GM19240 (cell line): ENCODE measurements around the gene GABRR2.
"Not testable (repeated sequence)": the region's sequence is repeated elsewhere in the genome, so short reads cannot be mapped to it uniquely, and the experiment has no call there.

ENCODE experiments used
- DNase-seq: peaks from one replicate; pipeline ENCODE4 v3.0.0; 2011; ENCODE audit warnings: low spot score; ENCODE audit not compliant: insufficient read length

Gene GABRR2

DNA sequence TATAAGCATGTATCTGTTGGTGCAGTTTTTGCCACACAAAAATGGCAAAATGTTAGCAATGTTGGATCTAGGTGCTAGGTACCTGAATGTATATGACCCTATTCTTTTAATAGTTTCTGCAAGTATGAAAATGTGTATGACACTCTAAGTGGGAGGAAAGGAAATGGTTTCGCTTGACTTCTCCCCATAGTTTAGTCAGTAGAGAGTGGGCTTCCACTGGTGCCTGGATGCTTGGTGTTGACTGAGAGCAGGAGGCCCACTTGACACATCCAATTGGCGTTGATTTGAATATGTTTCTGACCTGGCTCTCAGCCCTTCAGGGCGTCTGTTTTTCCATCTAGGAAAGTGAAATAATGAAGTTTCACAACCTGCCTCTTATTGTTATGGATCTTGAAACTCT, 56.2 kb downstream of the GABRR2 start:
- no peak for DNase-seq

DNA sequence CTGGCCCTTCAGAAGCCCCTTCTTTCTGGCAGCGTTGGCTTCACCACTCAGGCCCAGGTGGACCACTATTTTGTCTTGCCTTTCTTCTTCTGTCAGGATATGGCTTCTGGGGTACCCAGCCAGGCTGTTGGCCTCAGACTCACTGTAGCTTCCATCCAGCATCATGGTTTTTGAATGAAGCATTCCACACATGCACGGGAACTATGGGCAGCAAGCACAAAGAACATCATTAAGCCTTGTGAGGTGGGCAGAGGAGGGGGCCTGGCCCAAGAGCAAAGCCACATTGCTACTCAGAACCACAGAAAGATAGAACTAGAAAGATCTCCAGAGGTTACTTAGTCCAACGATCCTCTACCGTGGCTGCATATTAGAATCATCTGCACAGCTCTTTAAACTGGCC, 57.3 kb downstream of the GABRR2 start:
- no peak for DNase-seq

DNA sequence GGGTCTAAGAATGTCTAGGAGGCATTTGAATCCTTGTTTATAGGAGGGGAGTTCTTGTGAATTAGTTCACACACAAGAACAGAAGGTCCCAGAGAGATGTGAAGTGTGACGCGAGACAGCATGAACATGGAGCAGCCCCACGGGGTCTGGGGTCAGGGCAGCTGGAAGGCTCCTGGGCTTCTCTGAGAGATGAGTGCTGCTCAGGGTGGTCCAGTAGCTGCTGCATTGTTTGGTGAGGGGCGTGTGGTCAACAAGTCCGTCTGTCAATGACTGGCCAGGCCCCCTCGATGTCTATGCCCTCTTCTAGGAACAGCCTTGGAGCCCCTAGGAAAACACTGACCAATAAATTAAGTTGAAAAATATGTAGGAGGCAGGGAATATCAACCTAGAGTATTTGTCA, 57.8 kb downstream of the GABRR2 start:
- DNase-seq: no peak

DNA sequence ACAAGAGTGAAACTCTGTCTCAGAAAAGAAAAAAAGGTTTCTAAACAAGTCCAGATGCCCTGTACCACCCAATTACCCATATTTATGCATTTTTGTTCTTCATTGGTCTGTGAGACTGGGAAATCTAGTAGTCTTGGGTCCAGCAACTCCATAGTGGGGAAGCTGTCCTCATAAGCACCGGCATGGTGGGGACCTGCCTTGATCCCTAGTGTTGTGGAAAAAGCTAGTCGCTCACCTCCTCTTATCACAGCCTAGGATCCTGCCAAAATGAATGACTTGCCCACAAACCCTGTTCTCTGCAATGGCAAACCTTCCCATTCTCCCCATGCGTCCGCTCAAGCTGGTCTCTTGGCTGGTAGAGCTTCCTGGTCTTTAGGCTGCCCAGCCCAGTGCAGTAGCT, 59.7 kb downstream of the GABRR2 start:
- DNase-seq: no peak

DNA sequence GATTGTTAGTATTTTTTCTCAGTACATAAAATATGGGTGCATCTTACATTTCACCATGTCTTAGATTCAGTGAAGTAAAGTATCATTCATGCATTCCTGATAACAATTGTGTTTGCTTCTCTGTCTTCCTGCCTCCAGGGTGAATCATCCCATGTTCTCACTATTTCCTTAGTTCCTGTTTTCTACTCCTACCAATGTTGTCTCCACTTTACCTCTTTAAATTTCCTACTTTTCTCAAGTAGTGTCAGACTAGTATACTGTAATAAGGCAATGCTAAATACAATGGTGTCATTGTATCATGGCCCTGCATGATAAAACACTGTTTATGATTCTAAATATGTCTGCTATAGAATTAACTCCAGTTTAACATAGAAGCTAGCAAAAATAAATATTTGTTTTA, 60.5 kb downstream of the GABRR2 start:
- no peak for DNase-seq

DNA sequence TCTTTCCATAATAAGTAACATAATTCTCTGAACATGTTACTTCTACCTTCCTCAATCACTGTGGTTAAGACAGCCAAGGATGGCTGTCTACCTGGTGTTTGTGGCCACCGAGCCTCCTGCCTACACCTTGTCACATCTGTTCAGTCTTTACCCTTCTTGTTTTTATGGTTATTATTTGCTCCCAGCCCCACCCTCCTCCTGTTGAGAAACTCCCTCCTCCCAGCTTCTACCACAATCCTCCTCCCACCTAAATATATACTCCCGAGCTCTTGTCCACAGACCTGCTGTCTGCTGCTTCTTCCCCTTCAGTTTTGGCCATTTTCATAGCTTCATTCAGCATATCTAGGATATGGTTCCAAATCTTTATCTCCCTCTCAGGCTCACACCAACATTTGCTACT, 62.2 kb downstream of the GABRR2 start:
- no peak for DNase-seq

DNA sequence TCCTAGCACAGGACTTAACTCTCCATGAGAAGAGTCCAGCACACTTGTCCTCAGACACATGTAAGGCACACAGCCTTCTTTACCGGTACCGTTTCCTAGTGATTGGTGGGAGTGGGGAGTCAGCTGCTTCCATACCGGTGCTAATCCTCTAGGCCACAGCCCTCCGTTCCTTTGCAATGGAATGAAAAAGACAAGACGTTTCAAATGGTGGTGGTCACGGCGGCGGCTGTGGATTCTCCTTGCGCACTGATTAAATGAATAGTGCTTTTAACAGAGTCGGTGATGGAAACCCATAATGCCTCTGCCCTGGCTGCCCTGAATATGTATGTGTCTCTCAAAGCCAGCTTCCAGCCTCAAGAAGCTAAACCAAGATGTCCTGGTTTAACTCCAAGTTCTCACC, 63.1 kb downstream of the GABRR2 start:
- DNase-seq: no peak

DNA sequence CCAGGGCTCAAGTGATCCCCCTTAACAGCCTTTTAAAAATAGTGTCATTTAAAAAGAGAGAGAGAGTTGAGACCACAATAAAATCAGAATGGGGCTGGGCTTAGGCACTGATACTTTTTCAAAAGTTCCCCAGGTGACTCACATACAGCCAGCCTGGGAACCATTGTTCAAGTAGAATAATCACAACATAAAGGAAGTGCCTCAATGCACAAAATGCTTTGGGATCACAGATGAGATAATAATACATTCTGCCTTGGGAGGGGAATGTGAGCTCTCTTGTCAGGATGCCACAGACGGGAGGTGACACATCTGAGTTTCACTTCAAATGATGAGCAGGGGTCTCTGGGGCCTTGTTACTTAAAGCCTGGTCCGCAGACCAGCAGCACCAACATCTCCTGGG, 63.9 kb downstream of the GABRR2 start:
- DNase-seq: no peak

DNA sequence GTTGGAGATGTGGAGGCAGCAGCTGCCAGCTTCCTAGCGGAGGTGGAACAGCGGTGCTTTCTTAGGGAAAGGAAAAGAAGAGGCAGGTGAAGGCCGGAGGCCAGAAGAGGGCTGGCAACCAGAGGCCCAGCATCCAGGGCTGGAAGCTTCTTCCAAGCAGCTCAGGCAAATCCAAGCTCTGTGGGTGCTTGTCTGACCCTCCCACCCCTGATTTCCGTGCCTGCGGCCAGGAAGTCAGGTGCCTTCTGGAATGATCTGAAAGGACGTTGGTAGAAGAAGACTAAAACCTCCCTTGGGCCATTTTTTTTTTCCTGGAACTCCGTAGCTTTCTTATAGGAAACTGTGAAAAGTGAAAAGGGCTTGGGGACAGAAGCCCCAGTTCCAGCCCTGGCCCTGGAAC, 64.9 kb downstream of the GABRR2 start:
- DNase-seq: no peak

DNA sequence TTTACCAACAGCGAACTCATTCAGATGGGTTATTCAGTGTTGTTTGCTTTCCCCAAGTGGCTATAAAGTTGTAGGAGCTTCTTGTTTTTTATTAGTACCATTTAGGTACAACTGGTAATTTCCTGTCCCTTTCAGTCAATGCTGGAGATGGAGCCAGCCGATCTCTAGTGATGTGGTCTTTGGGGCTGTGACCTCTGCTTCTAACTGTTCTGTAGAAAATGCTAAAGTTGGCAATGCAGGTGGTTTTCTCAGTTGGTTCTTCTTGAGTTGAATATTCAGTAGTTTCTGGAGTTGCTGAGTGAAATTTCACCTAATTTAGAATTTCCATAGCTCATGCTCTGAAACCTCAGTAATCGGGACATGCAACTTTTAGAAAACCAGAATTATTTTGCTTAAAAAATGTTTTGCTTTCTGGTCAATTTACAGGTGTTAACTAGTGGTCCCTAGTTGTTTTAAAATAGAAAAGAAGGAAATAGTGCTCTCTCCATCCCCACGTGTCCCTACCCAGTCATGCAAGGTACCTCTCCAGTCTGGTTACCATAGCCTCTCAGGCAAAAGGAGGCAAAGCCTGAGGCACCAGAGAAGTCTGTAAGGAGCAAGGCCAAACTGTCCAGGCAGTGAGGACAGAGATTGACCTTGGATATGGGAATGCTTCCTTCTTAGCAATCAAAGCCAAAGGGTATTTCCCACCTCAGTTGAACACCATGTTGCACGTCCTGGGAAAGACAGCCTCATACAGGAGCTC, 70.7 kb downstream of the GABRR2 start:
- DNase-seq: no peak

DNA sequence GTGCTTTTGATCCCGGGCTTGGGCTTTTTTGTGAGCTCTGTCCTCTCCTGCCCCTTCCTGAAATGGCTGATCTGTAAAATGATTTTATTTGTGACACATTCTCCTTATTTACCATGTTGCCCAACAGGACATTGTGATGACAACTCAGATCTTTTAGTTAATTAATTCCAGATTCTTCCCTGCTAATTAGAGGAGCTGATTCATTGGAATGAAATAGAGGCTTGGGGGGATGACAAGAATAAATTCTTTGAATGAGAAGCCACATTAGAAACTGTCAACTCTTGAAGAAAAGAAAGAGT, 71.8 kb downstream of the GABRR2 start:
- DNase-seq: no peak

DNA sequence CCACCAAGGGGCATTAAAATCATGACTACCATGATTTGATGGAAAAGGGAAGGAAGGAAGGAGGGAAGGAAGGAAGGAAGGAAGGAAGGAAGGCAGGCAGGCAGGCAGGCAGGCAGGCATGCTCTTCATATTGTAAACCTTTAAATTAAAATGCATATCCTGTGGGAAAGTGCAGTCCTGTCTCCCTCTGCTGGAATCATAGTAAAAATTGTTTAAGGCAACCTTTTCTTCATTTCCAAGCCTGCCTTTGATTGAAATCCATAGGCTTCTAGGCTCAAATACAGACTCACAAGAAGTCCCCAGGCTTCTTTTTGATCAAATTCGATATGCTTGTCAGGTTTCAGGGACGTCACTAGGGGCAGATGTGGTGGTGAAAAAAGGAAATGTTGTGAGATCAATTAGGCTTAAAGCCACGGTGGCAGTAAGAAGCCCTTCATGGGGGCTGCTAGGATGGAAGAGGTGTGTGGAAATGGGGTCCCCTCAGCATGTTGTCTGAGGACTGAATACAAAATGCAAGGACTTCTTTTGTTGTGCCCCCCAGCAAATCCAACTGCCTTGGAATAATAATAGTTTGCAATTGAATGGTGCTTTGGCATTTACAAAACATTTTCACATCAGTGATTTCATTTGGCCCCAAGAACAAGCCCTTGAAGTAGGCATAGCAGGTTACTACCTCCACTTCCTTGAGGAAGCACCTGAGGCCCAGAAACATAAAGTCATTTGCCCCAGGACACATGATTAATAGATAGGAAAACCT, 72.3 kb downstream of the GABRR2 start:
- DNase-seq: no peak

DNA sequence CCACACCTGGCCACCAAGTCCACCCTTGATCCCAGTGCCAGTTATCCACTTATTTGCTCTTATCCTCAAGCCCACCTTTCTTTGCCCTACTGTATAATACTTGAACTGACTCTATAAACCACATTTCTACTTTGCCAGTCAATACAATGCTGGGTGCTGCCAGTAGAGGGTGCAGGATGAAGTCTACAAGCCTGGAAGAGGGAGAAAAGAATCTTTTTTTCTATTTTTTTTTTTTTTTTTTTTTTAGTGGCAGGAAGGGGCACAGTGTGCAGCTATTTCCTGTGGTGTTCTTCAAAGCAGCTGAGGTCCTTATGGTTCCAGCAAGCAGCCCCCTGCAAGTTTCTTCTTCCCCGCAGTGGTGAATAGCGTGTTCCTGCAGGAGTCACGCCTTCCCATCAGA, 75.8 kb downstream of the GABRR2 start:
- peak; percentile 28 for DNase-seq

DNA sequence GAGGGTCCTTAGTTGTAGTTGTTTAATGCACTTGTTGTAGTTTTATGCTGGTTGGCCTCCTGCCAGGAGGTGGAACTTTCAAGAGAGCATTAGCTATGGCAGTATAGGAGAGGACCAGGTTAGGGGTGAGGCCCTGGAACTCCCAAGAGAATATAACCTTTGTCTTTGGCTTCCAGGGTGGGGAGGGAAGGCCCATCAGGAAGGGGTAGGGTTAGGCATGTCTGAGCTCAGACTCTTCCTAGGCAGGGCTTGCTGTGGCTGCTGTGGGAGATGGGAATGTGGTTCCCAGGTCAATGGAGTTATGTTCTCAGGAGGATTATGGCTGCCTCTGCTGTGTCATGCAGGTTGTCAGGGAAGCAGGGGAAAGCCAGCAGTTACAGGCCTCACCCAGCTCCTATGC, 77.9 kb downstream of the GABRR2 start:
- DNase-seq: no peak

DNA sequence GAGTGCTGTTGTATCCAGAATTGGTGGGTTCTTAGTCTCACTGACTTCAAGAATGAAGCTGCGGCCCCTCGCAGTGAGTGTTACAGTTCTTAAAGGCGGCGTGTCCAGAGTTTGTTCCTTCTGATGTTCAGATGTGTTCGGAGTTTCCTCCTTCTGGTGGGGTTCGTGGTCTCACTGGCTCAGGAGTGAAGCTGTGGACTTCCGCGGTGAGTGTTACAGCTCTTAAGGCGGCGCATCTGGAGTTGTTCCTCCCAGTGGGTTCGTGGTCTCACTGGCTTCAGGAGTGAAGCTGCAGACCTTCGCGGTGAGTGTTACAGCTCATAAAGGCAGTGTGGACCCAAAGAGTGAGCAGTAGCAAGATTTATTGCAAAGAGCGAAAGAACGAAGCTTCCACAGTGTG, 81.5 kb downstream of the GABRR2 start:
- not testable (repeated sequence) for DNase-seq

DNA sequence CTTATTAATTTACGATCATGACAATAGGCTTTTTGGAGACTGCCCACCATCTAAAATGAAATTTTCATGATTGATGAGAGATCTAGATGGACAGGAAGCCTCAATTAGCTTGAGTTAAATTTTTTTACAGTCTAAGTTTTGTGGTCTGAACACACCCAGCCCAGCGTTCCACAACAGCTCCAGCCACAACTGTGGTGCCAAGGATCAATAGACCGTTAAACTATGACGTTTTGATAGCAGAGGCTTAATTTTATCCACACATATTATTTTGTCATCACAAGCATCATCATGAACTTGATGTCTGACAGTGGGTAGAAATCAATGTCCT, 92.4 kb downstream of the GABRR2 start:
- DNase-seq: no peak

DNA sequence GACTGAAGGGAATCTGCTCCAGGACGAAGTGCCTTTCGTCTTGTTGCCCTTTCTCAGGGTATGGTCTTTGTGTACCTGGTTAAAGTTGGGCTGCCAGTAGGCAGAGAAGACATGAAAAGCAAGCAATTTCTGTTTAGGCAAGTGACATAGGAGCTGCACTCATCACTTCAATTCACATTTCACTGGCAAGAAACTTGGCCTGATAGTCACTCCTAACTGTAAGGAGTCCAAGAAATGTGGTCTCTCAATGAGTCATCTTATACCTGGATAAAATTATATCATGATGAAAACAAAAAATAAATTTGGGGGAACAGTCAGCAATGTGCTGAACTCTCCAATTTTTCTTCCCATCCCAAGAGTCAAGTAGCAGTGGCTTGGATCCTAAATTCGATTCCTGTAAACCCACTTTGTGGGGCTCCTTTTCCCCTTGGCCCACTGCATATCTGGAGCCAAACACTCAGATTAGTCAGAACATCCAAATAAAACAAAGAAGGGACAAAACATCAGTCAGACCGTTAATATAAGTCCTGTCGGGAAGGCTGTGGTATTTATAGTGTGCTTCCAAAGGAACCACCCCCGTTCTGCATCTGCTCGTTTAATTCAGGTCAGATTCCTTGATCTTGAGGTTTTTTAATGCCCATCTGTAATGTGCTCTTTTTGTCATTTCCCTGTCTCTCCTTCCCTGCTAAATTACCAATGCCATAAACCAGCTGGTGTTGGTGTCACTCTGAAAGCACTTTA, 93.0 kb downstream of the GABRR2 start:
- no peak for DNase-seq

DNA sequence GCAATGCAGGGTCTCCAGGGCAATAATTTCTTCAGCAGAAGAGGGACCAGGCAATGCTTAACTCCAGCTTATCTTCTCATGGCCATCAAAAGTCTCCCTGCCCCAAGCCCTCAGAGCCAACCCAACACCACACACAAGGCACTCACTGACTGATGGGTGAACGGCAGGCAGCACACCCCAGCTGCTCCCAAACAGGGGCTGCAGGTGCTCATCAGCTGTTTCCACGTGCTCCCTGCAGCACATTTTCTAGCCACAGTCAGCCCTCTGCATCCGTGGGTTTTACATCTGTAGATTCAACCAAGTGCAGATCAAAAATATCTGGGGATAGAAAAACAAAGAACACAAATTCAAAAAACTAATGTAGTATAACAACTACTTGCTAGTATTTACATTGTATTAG, 94.0 kb downstream of the GABRR2 start:
- DNase-seq: no peak

DNA sequence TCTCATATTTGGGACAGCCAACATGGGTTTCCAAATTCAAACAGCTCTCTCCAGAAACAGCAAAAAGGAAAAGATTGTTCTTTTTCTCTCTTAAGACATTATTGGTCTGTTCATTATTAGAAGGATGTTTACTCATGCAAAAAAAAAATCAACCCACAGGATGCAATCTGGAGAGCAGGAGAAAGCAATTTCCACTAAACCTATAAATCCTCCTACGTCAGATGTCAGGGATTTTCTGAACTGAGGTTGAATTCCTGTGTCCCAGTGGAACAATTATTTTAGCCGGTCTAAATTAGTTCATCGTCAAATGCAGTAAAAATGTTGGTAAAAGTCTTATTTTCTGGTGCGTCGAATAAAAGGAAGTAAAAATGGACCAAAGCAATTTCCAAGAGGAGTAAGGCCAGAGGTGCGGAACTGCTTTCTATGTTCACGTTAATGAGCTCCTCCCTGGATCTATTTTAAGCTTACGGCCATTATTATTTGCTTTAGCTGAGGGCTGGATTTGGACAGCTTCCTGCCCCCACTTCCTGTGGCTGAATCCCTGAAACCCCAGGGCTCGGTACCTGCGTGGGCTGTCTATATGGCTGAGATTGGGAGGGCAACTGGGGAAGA, 97.7 kb downstream of the GABRR2 start, which contains the start of gene GABRR1:
Gene GABRR1 (minus strand): TSS at position 60 of the 612 bp plus-strand sequence. CDS start 36 bp downstream, at position 24.
- no peak for DNase-seq

DNA sequence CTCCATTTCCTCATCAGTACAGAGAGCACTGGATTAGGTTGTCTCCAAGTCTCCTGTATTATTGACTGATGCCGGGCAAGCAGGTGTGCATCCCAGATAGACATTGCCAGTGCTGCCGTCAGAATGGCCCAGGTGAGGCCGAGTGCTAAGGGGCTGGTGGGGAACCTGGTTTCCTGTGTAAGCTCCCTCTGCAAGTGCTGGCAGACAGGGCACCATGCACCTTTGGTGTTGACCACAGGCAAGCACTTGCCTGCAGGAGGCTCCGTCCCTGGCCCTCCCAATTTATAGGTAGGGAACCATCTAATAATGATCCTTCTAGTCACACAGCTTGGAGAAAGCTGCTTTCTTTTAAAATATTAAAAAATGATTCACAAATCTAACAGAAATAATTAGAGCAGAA, 98.7 kb downstream of the GABRR2 start:
- no peak for DNase-seq

DNA sequence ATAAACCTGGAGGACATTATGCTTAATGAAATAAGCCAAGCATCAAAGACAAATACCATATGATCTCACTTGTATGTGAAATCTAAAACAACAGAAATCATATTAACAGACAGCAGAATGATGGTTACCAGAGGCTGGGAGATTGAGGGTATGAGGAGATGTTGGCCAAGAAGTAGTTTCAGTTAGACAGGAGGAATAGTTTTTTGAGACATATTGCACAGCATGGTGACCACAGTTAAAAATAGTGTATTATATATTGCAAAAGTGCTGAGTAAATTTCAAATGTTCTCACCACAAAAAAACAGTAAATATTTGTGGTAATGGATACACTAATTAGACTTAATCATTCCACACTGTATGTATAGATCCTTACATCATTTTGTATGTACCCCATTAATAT, 99.7 kb downstream of the GABRR2 start:
- no peak for DNase-seq

DNA sequence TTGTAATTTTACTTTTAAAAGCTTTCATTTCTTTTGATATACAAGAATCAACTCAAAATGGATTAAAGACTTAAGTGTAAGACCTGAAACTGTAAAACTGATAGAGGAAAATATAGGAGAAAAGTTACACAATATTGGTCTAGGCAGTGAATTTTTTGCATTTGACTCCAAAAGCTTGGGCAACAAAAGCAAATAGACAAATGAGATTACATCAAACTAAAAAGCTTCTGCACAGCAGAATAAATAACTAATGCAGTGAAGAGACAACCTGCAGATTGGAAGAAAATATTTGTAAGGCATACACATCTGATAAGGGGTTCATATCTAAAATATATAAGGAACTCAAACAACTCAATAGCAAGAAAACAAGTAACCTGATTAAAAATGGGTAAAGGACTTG, 100.9 kb downstream of the GABRR2 start:
- no peak for DNase-seq
